Right ventricle myocardium inferior (tissue), 1 donor: ENCODE data around the gene DNHD1. TPM values are rescaled to one million over a fixed set of nuclear protein-coding genes. Genes with fewer than 3 reads are reported as not detected.

Source experiments
- ATAC-seq: fragments of 200-7000 bp; cut with Tn5 transposase; one replicate; pipeline ENCODE4 v1.9.1; 2020; ENCODE audit warnings: mild to moderate bottlenecking, moderate library complexity
- DNase-seq: peaks from one replicate; pipeline ENCODE4 v3.0.0; 2021; ENCODE audit errors: missing footprints
- intact Hi-C: fragments of 100-400 bp; cut with DNase I; formaldehyde crosslinking; loops from one replicate; pipeline ENCODE4 v1.11.0; 2022
- total RNA-seq: library from RNA; stranded (reverse); fragmentation: NEBNext Ultra II Directional; extraction: Animal tissue kit (Norgen Biotek cat#: 25700); gene quantifications from one replicate; pipeline ENCODE4 v1.2.1, GENCODE V29; 2021
- donor health status: DM: no; HTN: yes; CAD: no; lungs with severe emphysema.

Gene DNHD1
- total RNA-seq, 1 donor from 2014 or later: 3.9 TPM

DNA sequence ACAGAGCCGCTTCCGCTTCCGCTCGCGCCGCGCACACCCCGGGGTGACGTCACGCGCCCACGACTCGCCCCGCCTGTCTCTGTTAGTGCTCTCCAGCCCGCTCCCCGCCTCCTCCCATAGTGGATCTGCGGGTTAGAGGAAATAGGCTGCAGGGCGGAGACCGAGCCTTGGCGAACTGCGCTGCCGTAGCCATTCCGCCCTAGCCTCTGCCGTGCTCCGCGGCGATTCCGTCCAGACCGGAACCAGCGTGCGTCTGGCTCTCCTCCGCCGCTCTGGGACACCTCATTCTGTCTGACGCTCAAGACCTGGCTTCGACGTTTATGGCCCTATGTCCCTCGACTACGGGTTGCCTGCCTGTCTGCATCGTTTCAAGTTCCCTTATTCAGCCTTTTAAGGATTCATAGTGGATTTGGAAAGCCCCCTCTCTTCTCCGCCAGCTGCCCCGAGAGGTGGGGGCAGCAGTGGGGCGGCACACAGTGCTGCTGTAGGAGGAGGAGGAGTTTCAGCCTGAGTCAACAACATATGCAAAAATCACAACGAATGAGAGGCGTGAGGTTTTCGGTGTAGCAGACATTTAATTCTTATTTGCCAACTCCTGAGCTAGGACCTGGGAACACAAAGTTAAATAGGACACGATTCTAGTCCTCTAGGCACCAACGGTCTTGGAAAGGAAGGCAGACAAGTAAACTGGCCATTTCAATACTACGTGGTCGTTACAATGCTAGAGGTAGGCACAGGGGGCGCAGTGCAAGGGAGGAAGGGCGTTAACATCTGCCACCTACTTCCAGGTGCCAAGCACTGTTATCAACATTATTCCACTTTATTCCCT, 115.3 kb downstream of the DNHD1 start, which contains the start of gene TAF10:
TAF10 (minus strand) TSS at position 4 of the 829 bp plus-strand sequence. CDS start 27 bp downstream, outside the sequence.
- intact Hi-C loops: loop anchor here (2.0 kb wide), 1 partner anchor 70 kb away; the partner anchor contains the start of gene MRPL17
- DNase-seq: peak; percentile 100
- peak; percentile 96 for ATAC-seq

DNA sequence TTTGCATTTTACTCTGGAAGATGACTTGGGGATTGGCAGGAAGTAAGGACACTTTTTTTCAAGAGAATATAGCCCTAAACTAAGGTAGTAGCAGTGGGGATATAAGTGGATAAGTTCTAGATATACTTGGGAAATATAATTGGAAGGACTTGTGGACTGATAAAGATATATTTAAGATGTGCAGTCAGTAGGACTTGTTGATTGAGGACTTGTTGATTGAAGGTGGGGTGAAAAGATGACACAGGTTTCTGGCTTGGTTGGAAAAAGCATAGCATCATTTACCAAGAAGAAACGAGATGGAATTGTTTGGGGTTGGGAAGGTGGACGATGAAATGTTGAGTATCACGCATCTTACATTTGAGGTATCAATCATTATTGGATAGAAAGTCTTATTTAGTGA, 116.4 kb downstream of the DNHD1 start:
- no peak for DNase-seq
- no peak for ATAC-seq
- intact Hi-C loops: loop anchor here (2.0 kb wide), 1 partner anchor 69 kb away; the partner anchor contains the start of gene MRPL17

DNA sequence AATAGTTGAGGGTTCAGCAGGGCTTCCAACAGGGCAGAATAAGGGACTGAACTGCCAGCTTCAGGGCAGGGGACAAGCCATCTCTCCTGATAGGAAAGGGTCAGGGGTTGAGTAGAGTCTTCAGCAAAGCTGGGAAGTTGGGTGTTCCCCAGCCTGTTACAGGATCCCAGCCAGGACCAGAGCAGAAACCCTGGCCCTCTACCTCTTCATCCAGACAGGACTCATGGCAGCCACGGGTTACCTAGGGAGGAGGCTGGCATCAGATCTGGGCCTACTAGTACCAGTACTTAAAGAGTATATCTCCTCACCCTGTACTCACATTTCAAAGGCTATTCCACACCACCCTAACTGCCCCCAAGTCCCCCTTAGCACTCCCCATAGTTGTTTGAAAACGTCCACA, 117.4 kb downstream of the DNHD1 start:
- intact Hi-C loops: no loop called here
- no peak for DNase-seq
- ATAC-seq: no peak

DNA sequence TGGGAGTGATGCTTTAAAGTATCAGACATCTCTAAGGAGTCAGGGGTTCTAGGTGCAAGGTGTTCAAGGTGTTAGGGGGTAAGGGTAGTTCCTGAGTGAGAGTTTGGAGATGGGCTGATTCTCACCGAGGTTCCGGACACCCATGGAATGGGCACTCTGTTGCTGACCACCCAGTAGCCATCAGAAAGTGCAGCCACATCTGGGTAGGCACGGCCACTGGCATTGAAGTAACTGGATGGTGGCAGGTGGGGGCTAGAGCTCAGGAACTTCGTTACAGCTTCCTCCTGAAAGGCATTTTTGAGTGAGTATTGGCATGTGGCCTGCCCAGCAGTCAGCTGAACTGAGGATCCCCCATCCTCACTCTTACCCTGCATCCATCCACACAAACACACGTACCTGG, 118.0 kb downstream of the DNHD1 start:
- no peak for ATAC-seq
- DNase-seq: no peak
- intact Hi-C loops: no loop called here

DNA sequence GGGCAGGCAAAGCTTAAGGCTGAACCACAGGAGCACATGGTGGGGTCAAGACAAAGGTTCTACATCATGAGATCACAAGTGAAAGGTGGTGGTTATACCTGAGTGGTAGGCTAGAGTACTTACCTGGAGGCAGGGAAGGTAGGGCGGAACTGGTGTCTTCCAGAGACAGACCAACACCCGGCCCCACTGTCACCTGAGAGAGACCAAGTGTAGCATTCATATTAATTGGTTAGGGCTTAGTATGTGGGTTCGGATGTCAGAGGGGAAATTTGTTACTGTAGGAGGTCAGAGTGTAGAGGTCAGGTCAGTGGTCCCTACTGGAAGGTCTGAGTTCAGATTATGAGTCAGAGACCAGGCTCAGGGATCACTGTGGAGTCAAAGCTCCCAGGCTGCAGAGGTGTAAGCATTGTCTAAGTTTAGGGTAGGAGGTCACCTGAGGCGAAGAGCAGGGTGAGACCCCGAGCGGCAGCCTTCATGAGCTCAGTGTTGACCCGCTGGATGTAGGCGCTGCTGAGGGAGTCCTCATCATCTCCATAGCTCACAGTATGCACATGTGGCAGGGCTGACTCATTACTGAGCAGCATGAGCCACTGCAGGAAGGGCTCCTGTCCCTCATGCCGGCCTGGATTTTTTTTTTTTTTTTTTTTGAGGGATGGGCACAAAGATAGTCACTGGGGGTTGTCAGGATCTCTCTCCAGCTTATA, 119.0 kb downstream of the DNHD1 start:
- intact Hi-C loops: no loop called here
- DNase-seq: no peak
- no peak for ATAC-seq

DNA sequence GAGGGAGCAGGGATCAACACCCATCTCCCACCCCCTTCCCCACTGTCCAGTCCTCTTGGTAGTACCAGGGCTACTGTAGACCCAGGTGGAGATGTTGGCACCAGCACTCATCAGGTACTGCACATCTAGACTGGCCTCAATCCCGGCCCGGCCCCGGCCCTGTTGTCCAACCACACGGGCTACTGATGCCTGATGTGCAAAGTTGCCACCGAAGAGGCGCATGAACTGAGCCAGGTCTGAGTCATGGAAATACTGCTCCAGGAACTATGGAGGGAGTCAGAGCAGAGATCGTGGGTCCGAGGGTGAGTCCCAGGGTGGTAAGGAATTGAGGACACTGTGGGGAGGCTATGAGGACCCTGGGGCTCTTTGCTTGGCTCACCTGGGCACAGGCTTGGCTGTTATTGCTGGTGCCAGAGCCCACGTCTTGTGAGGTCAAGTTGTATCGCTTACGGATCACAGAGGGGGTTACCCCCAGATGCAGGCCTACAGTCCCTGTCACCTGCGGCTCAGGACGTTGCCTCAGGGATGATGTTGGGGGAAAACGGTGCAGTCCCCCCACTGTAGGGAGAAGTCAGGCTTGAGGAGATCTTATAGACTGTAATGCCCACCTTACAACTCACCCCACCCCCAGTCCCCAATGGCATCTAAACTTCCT, 119.6 kb downstream of the DNHD1 start:
- DNase-seq (no peak), ATAC-seq (no peak)
- intact Hi-C loops: no loop called here

DNA sequence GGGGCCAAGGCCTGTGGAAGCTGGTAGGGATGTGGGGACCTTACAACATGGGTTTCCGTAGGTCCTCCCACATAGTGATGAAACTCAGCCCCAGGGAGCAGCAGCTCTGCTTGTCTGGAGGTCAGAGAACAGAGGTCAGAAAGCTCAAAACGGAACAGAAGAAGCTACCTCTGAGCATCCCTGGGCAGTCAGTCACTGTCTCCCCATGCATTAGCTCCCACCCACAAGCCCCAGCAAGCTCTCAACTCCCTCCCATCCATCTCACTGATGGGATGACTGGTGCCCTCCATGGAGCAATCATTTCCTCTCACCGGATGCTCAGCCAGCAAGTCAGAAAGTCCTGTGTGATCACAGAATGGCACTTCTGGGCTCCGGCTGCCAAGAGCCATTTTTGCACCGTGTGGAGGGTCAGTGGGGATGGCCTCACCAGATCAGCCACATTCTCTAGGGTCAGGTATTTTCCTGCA, 120.3 kb downstream of the DNHD1 start:
- intact Hi-C loops: no loop called here

DNA sequence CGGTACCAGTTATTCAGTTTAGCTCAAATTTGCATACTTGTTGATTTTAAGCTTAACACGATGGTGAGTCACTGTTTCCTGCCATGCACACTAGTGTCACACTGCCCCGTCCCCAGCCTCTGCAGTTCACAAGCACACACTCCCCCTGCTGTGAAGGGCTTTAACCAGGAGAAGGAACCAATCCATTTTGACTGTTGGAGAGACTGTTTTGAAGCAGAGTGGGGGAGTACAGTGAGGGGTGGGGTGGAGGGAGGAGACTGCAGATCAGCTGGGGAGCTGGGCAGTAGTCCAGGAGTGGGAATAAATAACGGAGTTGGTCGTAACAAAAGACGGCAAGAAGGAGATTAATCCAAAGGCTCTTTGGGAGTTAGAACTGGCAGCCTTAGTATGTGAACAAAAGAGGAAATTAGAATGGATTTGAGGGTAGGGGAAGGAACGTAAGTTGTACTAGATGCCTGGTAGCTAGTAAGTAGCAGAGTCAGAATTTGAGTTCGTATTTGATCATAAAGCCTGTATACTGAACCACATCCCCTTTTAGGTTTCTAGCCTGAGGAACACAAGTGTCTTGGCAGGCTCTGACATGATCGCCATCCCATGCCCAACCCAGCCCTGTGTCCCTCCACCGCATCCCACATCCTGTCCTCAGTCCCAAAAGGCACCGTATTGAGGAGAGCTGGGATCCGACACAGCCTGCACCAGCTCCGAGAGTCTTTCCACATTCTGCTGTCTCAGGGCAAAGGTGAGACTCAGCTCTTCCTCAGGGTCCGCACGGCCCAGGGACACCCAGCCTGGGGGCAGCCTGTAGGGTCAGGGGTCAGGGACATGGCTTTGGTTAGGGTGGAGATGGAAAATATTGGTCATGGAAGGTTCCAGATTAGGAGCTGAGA, 121.3 kb downstream of the DNHD1 start:
- ATAC-seq (no peak), DNase-seq (no peak)
- intact Hi-C loops: no loop called here

More for the DNA sequence above, 120.3 kb downstream of the DNHD1 start:
- ATAC-seq (no peak), DNase-seq (no peak)

DNA sequence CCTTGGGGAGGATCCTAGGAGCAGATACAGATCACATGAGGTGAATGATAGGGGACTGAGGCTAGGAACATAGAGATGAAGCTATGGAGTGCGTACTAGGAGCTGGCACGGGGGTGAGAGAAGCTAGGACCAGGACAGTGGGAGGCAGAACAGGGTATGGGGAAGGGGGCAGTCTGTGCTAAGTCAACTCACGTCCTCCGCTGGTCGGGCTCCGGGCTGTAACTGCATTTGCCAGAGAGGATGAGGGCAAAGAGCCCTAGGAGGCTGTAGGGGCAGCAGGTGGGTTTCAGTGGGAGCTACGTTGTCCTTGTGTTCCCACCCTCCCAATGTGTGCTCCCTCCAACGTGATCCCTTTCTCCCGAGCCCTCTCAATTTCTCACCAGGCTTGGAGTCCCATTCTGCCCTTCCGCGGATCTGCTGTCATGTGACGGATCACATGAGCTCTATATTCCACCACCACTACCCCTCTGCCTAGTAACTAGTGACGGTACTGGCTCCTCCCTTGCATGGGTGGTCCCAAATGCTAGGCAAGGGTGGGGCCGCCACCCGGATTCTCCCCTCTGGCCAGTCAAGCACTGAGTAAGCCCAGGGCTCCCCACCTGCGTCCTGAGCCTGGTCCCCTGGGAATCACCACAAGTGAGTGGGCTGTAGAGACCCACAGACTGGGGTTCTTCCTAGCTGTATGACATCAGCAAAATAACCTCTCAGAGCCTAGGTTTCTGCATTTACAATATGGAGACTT, 122.1 kb downstream of the DNHD1 start, which contains the start of gene TPP1:
TPP1 (minus strand) TSS at position 419 of the 742 bp plus-strand sequence; CDS start at position 397, 22 bp downstream.
- intact Hi-C loops: no loop called here
- ATAC-seq (peak; percentile 97), DNase-seq (peak; percentile 94)

DNA sequence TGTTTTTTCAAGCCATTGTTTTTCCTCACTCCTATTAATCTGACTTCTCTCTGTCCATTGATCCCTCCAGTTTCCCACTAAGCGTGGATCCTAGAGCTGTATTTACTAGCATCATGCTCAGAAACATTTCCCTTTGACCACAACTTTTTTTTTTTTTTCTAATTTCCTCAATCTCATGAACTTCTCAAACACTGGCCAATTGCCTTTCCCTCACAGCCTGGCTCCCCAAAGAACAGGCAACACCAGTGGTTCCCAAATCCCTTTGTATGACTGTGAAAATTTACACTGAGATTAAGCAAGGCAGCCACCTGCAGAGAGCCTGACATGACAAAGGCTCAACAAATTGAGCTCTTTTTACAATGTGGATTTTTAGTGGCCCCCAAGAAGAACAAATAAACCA, 123.6 kb downstream of the DNHD1 start:
- DNase-seq (no peak), ATAC-seq (no peak)
- intact Hi-C loops: loop anchor here (1.0 kb wide), 1 partner anchor 15 kb away; no protein-coding TSS in a partner anchor

Other genes with a start within 250 kb of the DNHD1 start
- not detected for gene CCKBR, start 237.4 kb upstream of the DNHD1 start, total RNA-seq
- 42.5 TPM for gene CAVIN3, start 176.8 kb upstream of the DNHD1 start, total RNA-seq
- gene SMPD1, start 106.8 kb upstream of the DNHD1 start, total RNA-seq: 60.6 TPM
- gene APBB1, start 78.2 kb upstream of the DNHD1 start, total RNA-seq: 85.5 TPM
- not detected for gene HPX, start 56.3 kb upstream of the DNHD1 start, total RNA-seq
- 12.5 TPM for gene TRIM3, start 23.3 kb upstream of the DNHD1 start, total RNA-seq
- gene ARFIP2, start 15.9 kb upstream of the DNHD1 start, total RNA-seq: 15.1 TPM
- gene TIMM10B, start 15.8 kb upstream of the DNHD1 start, total RNA-seq: 14.1 TPM
- 22.9 TPM for gene RRP8, start 106.3 kb downstream of the DNHD1 start, total RNA-seq
- gene ILK, start 106.5 kb downstream of the DNHD1 start, total RNA-seq: 233 TPM
- 90.9 TPM for gene TAF10, start 114.9 kb downstream of the DNHD1 start, total RNA-seq
- 81.5 TPM for gene TPP1, start 122.1 kb downstream of the DNHD1 start, total RNA-seq
- gene DCHS1, start 158.5 kb downstream of the DNHD1 start, total RNA-seq: 10.7 TPM
- 44.8 TPM for gene MRPL17, start 186.1 kb downstream of the DNHD1 start, total RNA-seq